Fibroblast of the aortic adventitia (primary cell): ENCODE data around the gene TCF12. TPM values are rescaled to one million over a fixed set of nuclear protein-coding genes. Genes with fewer than 3 reads are reported as not detected.

Source experiments
- DNase-seq: peaks from one replicate; pipeline ENCODE4 v3.0.0-alpha.2; 2010; ENCODE audit warnings: low read depth
- H3K4me3 ChIP-seq: 2 replicates; pipeline ENCODE4 v1.5.1; 2011; ENCODE audit warnings: low read depth, mild to moderate bottlenecking, control low read depth, low read length, moderate library complexity
- CTCF ChIP-seq: IDR thresholded peaks from 2 replicates; pipeline ENCODE4 v1.5.1; 2011; ENCODE audit warnings: mild to moderate bottlenecking, low read length, control low read depth, inconsistent platforms; ENCODE audit not compliant: insufficient read depth
- total RNA-seq: library from RNA; depleted of rRNA; stranded (reverse); fragments of >200 nt; gene quantifications from 2 replicates; pipeline ENCODE4 v1.2.3, GENCODE V29; 2012; ENCODE audit warnings: low replicate concordance

TCF12 gene
- total RNA-seq, 1 donor = 89.2 TPM

DNA sequence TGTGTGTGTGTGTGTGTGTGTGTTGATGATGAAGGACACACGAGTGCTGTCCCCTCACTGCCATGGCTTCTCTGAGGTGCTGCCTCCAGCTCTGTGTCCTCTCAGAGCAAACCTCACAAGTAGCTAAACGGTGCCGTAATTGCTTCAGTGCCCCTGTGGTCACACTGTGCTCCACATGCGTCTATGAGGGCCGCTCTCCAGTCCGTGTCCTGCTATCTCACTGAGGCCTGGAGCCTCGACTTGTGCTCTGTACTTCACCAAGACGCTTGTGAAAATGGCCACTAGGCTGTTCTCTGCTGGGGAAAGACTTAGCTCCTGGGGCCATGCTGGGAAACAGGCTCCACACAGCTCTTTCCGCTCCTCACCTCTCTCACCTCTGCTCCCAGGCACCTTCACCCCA is 392.4 kb downstream of the TCF12 start:
- no peak for TF ChIP-seq CTCF
- H3K4me3 ChIP-seq = no peak overlapping the region
- no peak for DNase-seq

- TF ChIP-seq CTCF = no peak
- no peak for DNase-seq
- no peak overlapping the region for H3K4me3 ChIP-seq
These were observed 393.5 kb downstream of the TCF12 start for GRCh38 chr15:57312006-57312317.

GRCh38 chr15:57312318-57313133 is 394.1 kb downstream of the TCF12 start:
- DNase-seq = no peak
- no peak overlapping the region for H3K4me3 ChIP-seq
- no peak for TF ChIP-seq CTCF

DNA sequence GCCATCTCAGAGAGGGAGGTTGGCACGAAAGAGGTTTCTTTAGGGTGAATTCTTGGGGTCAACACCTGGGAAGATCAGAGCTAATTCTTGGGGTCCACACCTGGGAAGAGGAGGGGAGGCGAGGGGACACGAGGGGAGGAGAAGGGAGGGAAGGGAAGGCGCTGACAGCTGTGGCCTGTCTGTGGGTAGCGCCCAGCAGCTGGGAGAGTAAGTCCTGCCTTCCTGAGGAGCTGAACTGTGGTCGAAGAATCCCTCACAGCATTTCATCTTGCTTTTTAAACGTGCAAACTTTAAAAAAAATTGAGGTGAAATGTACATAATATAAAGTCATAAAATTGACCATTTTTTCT is 394.7 kb downstream of the TCF12 start:
- no peak for TF ChIP-seq CTCF
- no peak for DNase-seq

DNA sequence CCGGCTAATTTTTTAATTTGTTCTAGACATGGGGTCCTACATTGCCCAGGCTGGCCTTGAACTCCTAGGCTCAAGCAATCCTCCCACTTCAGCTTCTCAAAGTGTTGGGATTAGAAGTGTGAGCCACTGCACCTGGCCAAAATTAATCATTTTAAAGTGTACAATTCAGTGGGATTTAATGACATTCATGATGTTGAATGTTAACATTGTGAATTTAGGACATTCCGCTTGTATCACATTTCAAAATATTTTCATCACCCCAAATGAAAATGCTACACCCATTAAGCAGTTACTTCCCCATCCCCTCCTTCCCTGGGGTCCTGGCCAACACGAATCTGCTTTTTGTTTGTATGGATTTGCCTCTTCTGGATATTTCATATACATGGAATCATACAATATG is 395.8 kb downstream of the TCF12 start:
- DNase-seq = no peak
- H3K4me3 ChIP-seq = no peak overlapping the region
- TF ChIP-seq CTCF = no peak

More for the DNA sequence above, 394.7 kb downstream of the TCF12 start:
- H3K4me3 ChIP-seq = no peak overlapping the region

GRCh38 chr15:57316451-57316850 is 398.0 kb downstream of the TCF12 start:
- H3K4me3 ChIP-seq = no peak overlapping the region
- no peak for TF ChIP-seq CTCF
- DNase-seq = no peak
